Amygdala (tissue), 56 donors: Measurements from ENCODE around the gene GRPEL1.
"Not testable (repeated sequence)": the region's sequence is repeated elsewhere in the genome, so short reads cannot be mapped to it uniquely, and the experiment has no call there.

Source experiments
- DNase-seq, 56 donors: peaks; one replicate each; lab custom pipeline; 2025; lab: John Stamatoyannopoulos, UW

Gene GRPEL1

GRCh38 chr4:7094916-7095315 is 27.1 kb upstream of the GRPEL1 start:
- DNase-seq, result peak in 2 of 56 donors; percentile 30 to 45

- no peak for DNase-seq
These were observed 24.2 kb upstream of the GRPEL1 start for GRCh38 chr4:7092026-7092425.

GRCh38 chr4:7089213-7089986 is 21.5 kb upstream of the GRPEL1 start:
- peak in 4 of 56 donors; percentile 9 to 22 (median 14) for DNase-seq

- DNase-seq, result no peak
These were observed 19.2 kb upstream of the GRPEL1 start for GRCh38 chr4:7087036-7087435.

GRCh38 chr4:7086384-7086783 is 18.5 kb upstream of the GRPEL1 start:
- no peak for DNase-seq

- not testable (repeated sequence) for DNase-seq
These were observed 16.7 kb upstream of the GRPEL1 start for GRCh38 chr4:7084564-7084961.

GRCh38 chr4:7083597-7084563 is 16.0 kb upstream of the GRPEL1 start:
- no peak for DNase-seq

GRCh38 chr4:7079909-7080308 is 12.0 kb upstream of the GRPEL1 start:
- not testable (repeated sequence) for DNase-seq

GRCh38 chr4:7079483-7079882 is 11.6 kb upstream of the GRPEL1 start:
- DNase-seq, result not testable (repeated sequence)

- no peak for DNase-seq
These were observed 10.2 kb upstream of the GRPEL1 start for GRCh38 chr4:7078025-7078424.

- no peak for DNase-seq
These were observed 9.5 kb upstream of the GRPEL1 start for GRCh38 chr4:7077371-7077770.

GRCh38 chr4:7076696-7077082 is 8.8 kb upstream of the GRPEL1 start:
- DNase-seq, result no peak

GRCh38 chr4:7075962-7076695 is 8.3 kb upstream of the GRPEL1 start:
- no peak for DNase-seq

GRCh38 chr4:7074426-7074825 is 6.6 kb upstream of the GRPEL1 start:
- no peak for DNase-seq

- DNase-seq, result peak in 5 of 56 donors; percentile 4 to 39 (median 16)
These were observed 5.9 kb upstream of the GRPEL1 start for GRCh38 chr4:7073526-7074390.

GRCh38 chr4:7073059-7073458 is 5.2 kb upstream of the GRPEL1 start:
- no peak for DNase-seq

- DNase-seq, result peak in 52 of 56 donors; percentile 6 to 81 (median 50)
These were observed 3.1 kb upstream of the GRPEL1 start for GRCh38 chr4:7070729-7071511.

- no peak for DNase-seq
These were observed 1.0 kb upstream of the GRPEL1 start for GRCh38 chr4:7068883-7069282.

- peak in 1 of 56 donors; percentile 46 for DNase-seq
These were observed 497 bp upstream of the GRPEL1 start for GRCh38 chr4:7068279-7068842.
